ENCODE results near the gene MON1A.
"Not testable (repeated sequence)": the region's sequence is repeated elsewhere in the genome, so short reads cannot be mapped to it uniquely, and the experiment has no call there.

Gene MON1A

GRCh38 chr3:49924683-49925082 lies 4.9 kb downstream of the MON1A start:
- Histone ChIP-seq H3K36me3 (ENCODE audit: control insufficient read depth in 2 of 2, insufficient read depth in 2 of 2, low read length in 2 of 2) (no peaks in the 10 kb centered on the region), H3K4me1 (ENCODE audit: control insufficient read depth in 2 of 2, insufficient read depth in 2 of 2, low read length in 2 of 2) (peaks cover 6 to 7% of the 10 kb centered on the region in 2 donors), H3K27ac (ENCODE audit: low read depth in 2 of 2, low read length in 2 of 2) (no peak overlapping the region), H3K9ac (ENCODE audit: low read depth in 1 of 2, low read length in 2 of 2) (no peak overlapping the region), H3K4me3 (ENCODE audit: low read length in 2 of 2) (no peak overlapping the region), H3K27me3 (ENCODE audit: control insufficient read depth in 2 of 2, insufficient read depth in 2 of 2, low read length in 2 of 2) (no peaks in the 10 kb centered on the region), H3K9me3 (ENCODE audit: control insufficient read depth in 2 of 2, low read length in 2 of 2) (no peaks in the 10 kb centered on the region)

GRCh38 chr3:49917806-49918590 lies 11.6 kb downstream of the MON1A start:
- not testable (repeated sequence) for H3K36me3 ChIP-seq (ENCODE audit: control insufficient read depth in 2 of 2, insufficient read depth in 2 of 2, low read length in 2 of 2); H3K9me3 ChIP-seq (ENCODE audit: control insufficient read depth in 2 of 2, low read length in 2 of 2); H3K27ac ChIP-seq (ENCODE audit: low read depth in 2 of 2, low read length in 2 of 2); H3K27me3 ChIP-seq (ENCODE audit: control insufficient read depth in 2 of 2, insufficient read depth in 2 of 2, low read length in 2 of 2); H3K9ac ChIP-seq (ENCODE audit: low read depth in 1 of 2, low read length in 2 of 2); H3K4me1 ChIP-seq (ENCODE audit: control insufficient read depth in 2 of 2, insufficient read depth in 2 of 2, low read length in 2 of 2); H3K4me3 ChIP-seq (ENCODE audit: low read length in 2 of 2)

- Histone ChIP-seq H3K9me3 (ENCODE audit: control insufficient read depth in 2 of 2, low read length in 2 of 2) (no peaks in the 10 kb centered on the region), H3K4me1 (ENCODE audit: control insufficient read depth in 2 of 2, insufficient read depth in 2 of 2, low read length in 2 of 2) (peaks cover 0 to 2% of the 10 kb centered on the region in 2 donors), H3K36me3 (ENCODE audit: control insufficient read depth in 2 of 2, insufficient read depth in 2 of 2, low read length in 2 of 2) (peaks cover 0 to 7% of the 10 kb centered on the region in 2 donors), H3K4me3 (ENCODE audit: low read length in 2 of 2) (no peak overlapping the region), H3K9ac (ENCODE audit: low read depth in 1 of 2, low read length in 2 of 2) (no peak overlapping the region), H3K27ac (ENCODE audit: low read depth in 2 of 2, low read length in 2 of 2) (no peak overlapping the region), H3K27me3 (ENCODE audit: control insufficient read depth in 2 of 2, insufficient read depth in 2 of 2, low read length in 2 of 2) (no peaks in the 10 kb centered on the region)
These were observed 12.9 kb downstream of the MON1A start for GRCh38 chr3:49916686-49917085.

GRCh38 chr3:49914906-49915305 lies 14.7 kb downstream of the MON1A start:
- Histone ChIP-seq H3K4me3 (ENCODE audit: low read length in 2 of 2) (no peak overlapping the region), H3K4me1 (ENCODE audit: control insufficient read depth in 2 of 2, insufficient read depth in 2 of 2, low read length in 2 of 2) (peaks cover 0 to 2% of the 10 kb centered on the region in 2 donors), H3K9ac (ENCODE audit: low read depth in 1 of 2, low read length in 2 of 2) (no peak overlapping the region), H3K27ac (ENCODE audit: low read depth in 2 of 2, low read length in 2 of 2) (no peak overlapping the region), H3K36me3 (ENCODE audit: control insufficient read depth in 2 of 2, insufficient read depth in 2 of 2, low read length in 2 of 2) (peaks cover 3 to 14% of the 10 kb centered on the region in 2 donors), H3K9me3 (ENCODE audit: control insufficient read depth in 2 of 2, low read length in 2 of 2) (no peaks in the 10 kb centered on the region), H3K27me3 (ENCODE audit: control insufficient read depth in 2 of 2, insufficient read depth in 2 of 2, low read length in 2 of 2) (no peaks in the 10 kb centered on the region)

- Histone ChIP-seq H3K4me3 (ENCODE audit: low read length in 2 of 2) (no peak overlapping the region), H3K27ac (ENCODE audit: low read depth in 2 of 2, low read length in 2 of 2) (no peak overlapping the region), H3K36me3 (ENCODE audit: control insufficient read depth in 2 of 2, insufficient read depth in 2 of 2, low read length in 2 of 2) (peaks cover 5 to 14% of the 10 kb centered on the region in 2 donors), H3K4me1 (ENCODE audit: control insufficient read depth in 2 of 2, insufficient read depth in 2 of 2, low read length in 2 of 2) (peaks cover 0 to 2% of the 10 kb centered on the region in 2 donors), H3K9me3 (ENCODE audit: control insufficient read depth in 2 of 2, low read length in 2 of 2) (no peaks in the 10 kb centered on the region), H3K9ac (ENCODE audit: low read depth in 1 of 2, low read length in 2 of 2) (no peak overlapping the region), H3K27me3 (ENCODE audit: control insufficient read depth in 2 of 2, insufficient read depth in 2 of 2, low read length in 2 of 2) (no peaks in the 10 kb centered on the region)
These were observed 16.7 kb downstream of the MON1A start for GRCh38 chr3:49912881-49913281.

- Histone ChIP-seq H3K9me3 (ENCODE audit: control insufficient read depth in 2 of 2, low read length in 2 of 2) (no peaks in the 10 kb centered on the region), H3K36me3 (ENCODE audit: control insufficient read depth in 2 of 2, insufficient read depth in 2 of 2, low read length in 2 of 2) (peaks cover 5 to 14% of the 10 kb centered on the region in 2 donors), H3K27ac (ENCODE audit: low read depth in 2 of 2, low read length in 2 of 2) (no peak overlapping the region), H3K27me3 (ENCODE audit: control insufficient read depth in 2 of 2, insufficient read depth in 2 of 2, low read length in 2 of 2) (no peaks in the 10 kb centered on the region), H3K9ac (ENCODE audit: low read depth in 1 of 2, low read length in 2 of 2) (no peak overlapping the region), H3K4me3 (ENCODE audit: low read length in 2 of 2) (no peak overlapping the region), H3K4me1 (ENCODE audit: control insufficient read depth in 2 of 2, insufficient read depth in 2 of 2, low read length in 2 of 2) (peaks cover 2 to 4% of the 10 kb centered on the region in 2 donors)
These were observed 18.0 kb downstream of the MON1A start for GRCh38 chr3:49911611-49912010.

GRCh38 chr3:49911124-49911420 lies 18.5 kb downstream of the MON1A start:
- Histone ChIP-seq H3K9me3 (ENCODE audit: control insufficient read depth in 2 of 2, low read length in 2 of 2) (no peaks in the 10 kb centered on the region), H3K4me3 (ENCODE audit: low read length in 2 of 2) (no peak overlapping the region), H3K4me1 (ENCODE audit: control insufficient read depth in 2 of 2, insufficient read depth in 2 of 2, low read length in 2 of 2) (peaks cover 7 to 10% of the 10 kb centered on the region in 2 donors), H3K27ac (ENCODE audit: low read depth in 2 of 2, low read length in 2 of 2) (no peak overlapping the region), H3K27me3 (ENCODE audit: control insufficient read depth in 2 of 2, insufficient read depth in 2 of 2, low read length in 2 of 2) (no peaks in the 10 kb centered on the region), H3K36me3 (ENCODE audit: control insufficient read depth in 2 of 2, insufficient read depth in 2 of 2, low read length in 2 of 2) (peaks cover 5 to 14% of the 10 kb centered on the region in 2 donors), H3K9ac (ENCODE audit: low read depth in 1 of 2, low read length in 2 of 2) (no peak overlapping the region)

- Histone ChIP-seq H3K27ac (ENCODE audit: low read depth in 2 of 2, low read length in 2 of 2) (no peak overlapping the region), H3K36me3 (ENCODE audit: control insufficient read depth in 2 of 2, insufficient read depth in 2 of 2, low read length in 2 of 2) (peaks cover 5 to 14% of the 10 kb centered on the region in 2 donors), H3K4me3 (ENCODE audit: low read length in 2 of 2) (no peak overlapping the region), H3K9ac (ENCODE audit: low read depth in 1 of 2, low read length in 2 of 2) (no peak overlapping the region), H3K4me1 (ENCODE audit: control insufficient read depth in 2 of 2, insufficient read depth in 2 of 2, low read length in 2 of 2) (peaks cover 12 to 14% of the 10 kb centered on the region in 2 donors), H3K27me3 (ENCODE audit: control insufficient read depth in 2 of 2, insufficient read depth in 2 of 2, low read length in 2 of 2) (no peaks in the 10 kb centered on the region), H3K9me3 (ENCODE audit: control insufficient read depth in 2 of 2, low read length in 2 of 2) (no peaks in the 10 kb centered on the region)
These were observed 19.0 kb downstream of the MON1A start for GRCh38 chr3:49910409-49911123.

- H3K27ac ChIP-seq (ENCODE audit: low read depth in 2 of 2, low read length in 2 of 2): no peak overlapping the region
- H3K9me3 ChIP-seq (ENCODE audit: control insufficient read depth in 2 of 2, low read length in 2 of 2): no peaks in the 10 kb centered on the region
- H3K9ac ChIP-seq (ENCODE audit: low read depth in 1 of 2, low read length in 2 of 2): no peak overlapping the region
- no peak overlapping the region for H3K4me3 ChIP-seq (ENCODE audit: low read length in 2 of 2)
- peaks cover 5 to 14% of the 10 kb centered on the region in 2 donors for H3K36me3 ChIP-seq (ENCODE audit: control insufficient read depth in 2 of 2, insufficient read depth in 2 of 2, low read length in 2 of 2)
- peaks cover 23 to 24% of the 10 kb centered on the region in 2 donors for H3K4me1 ChIP-seq (ENCODE audit: control insufficient read depth in 2 of 2, insufficient read depth in 2 of 2, low read length in 2 of 2)
- H3K27me3 ChIP-seq (ENCODE audit: control insufficient read depth in 2 of 2, insufficient read depth in 2 of 2, low read length in 2 of 2): no peaks in the 10 kb centered on the region
These were observed 21.0 kb downstream of the MON1A start for GRCh38 chr3:49908373-49909199.

Data from mucosa of rectum (tissue), 2 donors.